ENCODE results near the gene TLK1. TPM values are rescaled to one million over a fixed set of nuclear protein-coding genes. Genes with fewer than 3 reads are reported as not detected.

Gene TLK1
- total and polyA plus RNA-seq, 2 experiments from 2014 or later: 9.2 to 21.8 TPM

DNA sequence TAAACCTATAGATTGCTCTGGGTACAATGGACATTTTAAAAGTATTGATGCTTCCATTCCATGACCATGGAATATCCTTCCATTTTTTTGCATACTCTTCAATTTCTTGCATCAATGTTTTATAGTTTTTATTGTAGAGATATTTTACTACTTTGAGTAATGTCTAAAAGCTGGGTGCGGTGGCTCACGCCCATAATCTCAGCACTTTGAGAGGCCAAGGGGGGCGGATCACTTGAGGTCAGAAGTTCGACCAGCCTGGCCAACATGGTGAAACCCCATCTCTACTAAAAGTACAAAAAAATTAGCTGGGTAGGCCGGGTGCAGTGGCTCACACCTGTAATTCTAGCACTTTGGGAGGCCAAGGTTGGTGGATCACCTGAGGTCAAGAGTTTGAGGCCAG, 88.5 kb downstream of the TLK1 start:
- Histone ChIP-seq H3K4me1 (ENCODE audit: insufficient read depth) (no peaks in the 10 kb centered on the region), H3K79me2 (peaks cover 10% of the 10 kb centered on the region), H3K4me2 (no peak overlapping the region), H3K27ac (no peak overlapping the region), H3K9me2 (replicated peaks; ENCODE audit: insufficient read depth) (no peaks in the 10 kb centered on the region), H2AFZ (no peak overlapping the region), H3K9me3 (ENCODE audit: low read depth) (no peaks in the 10 kb centered on the region), H3K4me3 (no peak overlapping the region), H3K36me3 (replicated peaks; ENCODE audit: insufficient read depth, low read depth) (no peaks in the 10 kb centered on the region), H4K20me1 (ENCODE audit: insufficient read depth, poor library complexity, severe bottlenecking) (no peaks in the 10 kb centered on the region), H3K27me3 (no peaks in the 10 kb centered on the region)
- DNase-seq (ENCODE audit: low spot score): no peak
- 97% methylated on average over 5 of the region's 5 CpGs for WGBS (ENCODE audit: low lambda C conversion rate, missing lambda C conversion rate)
- TF ChIP-seq EZH2 (IDR thresholded peaks at IDR 0.05; ENCODE audit: borderline replicate concordance): no peak
- TF ChIP-seq, protein P1, sequence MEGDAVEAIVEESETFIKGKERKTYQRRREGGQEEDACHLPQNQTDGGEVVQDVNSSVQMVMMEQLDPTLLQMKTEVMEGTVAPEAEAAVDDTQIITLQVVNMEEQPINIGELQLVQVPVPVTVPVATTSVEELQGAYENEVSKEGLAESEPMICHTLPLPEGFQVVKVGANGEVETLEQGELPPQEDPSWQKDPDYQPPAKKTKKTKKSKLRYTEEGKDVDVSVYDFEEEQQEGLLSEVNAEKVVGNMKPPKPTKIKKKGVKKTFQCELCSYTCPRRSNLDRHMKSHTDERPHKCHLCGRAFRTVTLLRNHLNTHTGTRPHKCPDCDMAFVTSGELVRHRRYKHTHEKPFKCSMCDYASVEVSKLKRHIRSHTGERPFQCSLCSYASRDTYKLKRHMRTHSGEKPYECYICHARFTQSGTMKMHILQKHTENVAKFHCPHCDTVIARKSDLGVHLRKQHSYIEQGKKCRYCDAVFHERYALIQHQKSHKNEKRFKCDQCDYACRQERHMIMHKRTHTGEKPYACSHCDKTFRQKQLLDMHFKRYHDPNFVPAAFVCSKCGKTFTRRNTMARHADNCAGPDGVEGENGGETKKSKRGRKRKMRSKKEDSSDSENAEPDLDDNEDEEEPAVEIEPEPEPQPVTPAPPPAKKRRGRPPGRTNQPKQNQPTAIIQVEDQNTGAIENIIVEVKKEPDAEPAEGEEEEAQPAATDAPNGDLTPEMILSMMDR (IDR thresholded peaks at IDR 0.05; ENCODE audit: poor library complexity): no peak
- TF ChIP-seq EZH2phosphoT487 (IDR thresholded peaks at IDR 0.05; ENCODE audit: low read depth, severe bottlenecking, unreplicated experiment): no peak

DNA sequence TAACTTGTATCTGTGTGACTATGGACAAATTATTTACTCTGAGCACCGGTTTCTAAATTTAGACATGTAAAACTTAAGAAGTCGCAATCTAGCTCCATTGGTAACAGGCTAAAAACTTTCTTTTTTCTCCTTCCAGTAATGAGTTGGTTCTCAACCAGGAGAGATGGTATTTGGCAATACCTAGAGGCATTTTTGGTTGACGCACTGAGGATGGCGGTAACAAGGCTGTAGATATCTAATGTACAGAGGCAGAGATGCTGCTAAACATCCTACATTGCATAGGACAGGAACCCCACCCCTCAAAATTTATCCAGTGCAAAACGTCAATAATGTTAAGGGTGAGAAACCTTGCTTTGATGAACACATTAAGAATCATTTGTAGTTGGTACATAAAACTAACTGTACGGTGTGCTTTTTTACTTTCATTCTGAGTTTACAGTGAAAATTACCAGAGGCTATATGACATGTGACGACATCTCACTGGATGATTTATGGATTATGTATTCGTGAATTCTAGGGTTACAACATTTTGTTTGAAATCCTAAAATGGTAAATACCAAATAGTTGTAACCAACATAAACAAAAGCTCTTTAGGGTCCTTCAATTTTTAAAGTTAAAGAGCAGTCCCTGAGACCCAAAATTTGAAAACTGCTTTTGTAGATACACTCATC, 91.3 kb downstream of the TLK1 start:
- peaks cover 3% of the 10 kb centered on the region for H4K20me1 ChIP-seq (ENCODE audit: insufficient read depth, poor library complexity, severe bottlenecking)
- TF ChIP-seq, protein P1 (IDR thresholded peaks at IDR 0.05; ENCODE audit: poor library complexity): no peak
- no peak for TF ChIP-seq EZH2phosphoT487 (IDR thresholded peaks at IDR 0.05; ENCODE audit: low read depth, severe bottlenecking, unreplicated experiment)
- no peak for TF ChIP-seq EZH2 (IDR thresholded peaks at IDR 0.05; ENCODE audit: borderline replicate concordance)
- 79% methylated on average over 8 of the region's 8 CpGs for WGBS (ENCODE audit: low lambda C conversion rate, missing lambda C conversion rate)

DNA sequence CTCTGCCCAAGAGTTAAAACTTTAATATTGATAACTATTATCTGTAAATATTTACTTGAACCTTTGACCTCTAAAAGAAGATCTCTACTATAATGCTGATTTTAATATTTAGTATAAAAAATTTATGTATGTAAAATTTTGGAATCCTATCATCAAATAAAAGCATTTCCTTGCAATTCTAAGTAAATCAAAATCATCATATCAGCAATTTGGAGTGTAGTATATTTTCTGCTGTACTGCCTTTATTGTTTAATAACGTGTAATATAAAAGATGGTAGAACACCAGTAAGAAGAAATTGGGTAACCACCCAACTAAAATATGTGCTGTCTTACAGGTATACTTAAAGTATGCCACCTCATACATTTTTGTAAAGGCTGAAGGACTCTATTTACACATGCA, 94.6 kb downstream of the TLK1 start:
- TF ChIP-seq, protein P1 (IDR thresholded peaks at IDR 0.05; ENCODE audit: poor library complexity): no peak
- TF ChIP-seq EZH2phosphoT487 (IDR thresholded peaks at IDR 0.05; ENCODE audit: low read depth, severe bottlenecking, unreplicated experiment) (no peak), EZH2 (IDR thresholded peaks at IDR 0.05; ENCODE audit: borderline replicate concordance) (no peak)
- H3K9me3 ChIP-seq (ENCODE audit: low read depth): no peaks in the 10 kb centered on the region
- no peaks in the 10 kb centered on the region for H3K4me1 ChIP-seq (ENCODE audit: insufficient read depth)
- H4K20me1 ChIP-seq (ENCODE audit: insufficient read depth, poor library complexity, severe bottlenecking): peaks cover 3% of the 10 kb centered on the region
- H3K27ac ChIP-seq: no peak overlapping the region
- H3K4me2 ChIP-seq: no peak overlapping the region
- no peak overlapping the region for H3K4me3 ChIP-seq
- no peak overlapping the region for H2AFZ ChIP-seq
- H3K79me2 ChIP-seq: peaks cover 20% of the 10 kb centered on the region
- no peaks in the 10 kb centered on the region for H3K9me2 ChIP-seq (replicated peaks; ENCODE audit: insufficient read depth)
- WGBS (ENCODE audit: low lambda C conversion rate, missing lambda C conversion rate): 97% methylated on average over 1 of the region's 1 CpG
- H3K36me3 ChIP-seq (replicated peaks; ENCODE audit: insufficient read depth, low read depth): no peaks in the 10 kb centered on the region
- DNase-seq (ENCODE audit: low spot score): no peak
- H3K27me3 ChIP-seq: no peaks in the 10 kb centered on the region

More for the DNA sequence above, 91.3 kb downstream of the TLK1 start:
- no peak for DNase-seq (ENCODE audit: low spot score)
- no peaks in the 10 kb centered on the region for H3K4me1 ChIP-seq (ENCODE audit: insufficient read depth)
- no peak overlapping the region for H3K4me3 ChIP-seq
- no peaks in the 10 kb centered on the region for H3K36me3 ChIP-seq (replicated peaks; ENCODE audit: insufficient read depth, low read depth)
- no peak overlapping the region for H2AFZ ChIP-seq
- H3K9me2 ChIP-seq (replicated peaks; ENCODE audit: insufficient read depth): no peaks in the 10 kb centered on the region
- no peak overlapping the region for H3K4me2 ChIP-seq
- no peak overlapping the region for H3K27ac ChIP-seq
- peaks cover 13% of the 10 kb centered on the region for H3K79me2 ChIP-seq
- H3K9me3 ChIP-seq (ENCODE audit: low read depth): no peaks in the 10 kb centered on the region
- no peaks in the 10 kb centered on the region for H3K27me3 ChIP-seq
